Stimulated activated CD4-positive, alpha-beta T cell treated with anti-CD3 and anti-CD28 coated beads, Interleukin-12 subunit alpha, Interleukin-12 subunit beta, amount 100 ng/mL, for 24 hours (primary cell): ENCODE data around the gene SLC4A8.
"Not testable (repeated sequence)": the region's sequence is repeated elsewhere in the genome, so short reads cannot be mapped to it uniquely, and the experiment has no call there.

Experiments used
- DNase-seq, 2 experiments: peaks; one replicate each; pipeline ENCODE4 v3.0.0-alpha.2; 2020; ENCODE audit warnings: low read depth in 2 of 2

SLC4A8 gene

DNA sequence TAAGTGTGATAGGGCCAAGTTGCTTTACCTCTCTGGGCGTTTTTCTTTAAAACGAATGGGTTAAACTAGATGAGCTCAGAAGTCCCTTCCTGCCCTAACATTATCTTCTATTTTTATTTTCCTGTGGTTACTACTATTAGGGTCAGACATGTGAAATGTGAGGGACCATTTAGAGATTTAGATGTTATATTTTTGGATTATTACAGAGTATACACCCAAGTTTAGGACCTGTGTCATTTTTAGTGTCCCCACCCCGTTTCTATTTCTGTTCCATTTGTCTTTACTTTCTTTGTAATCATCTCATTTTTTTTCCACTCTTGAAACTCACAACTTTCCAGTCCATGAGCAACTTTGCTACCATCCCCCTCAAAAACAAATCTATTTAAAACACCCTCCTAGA is 56.3 kb downstream of the SLC4A8 start:
- no peak for DNase-seq

- peak in 1 of 2 experiments; percentile 4 for DNase-seq
Measured at GRCh38 chr12:51482929-51483697, 58.5 kb downstream of the SLC4A8 start.

DNA sequence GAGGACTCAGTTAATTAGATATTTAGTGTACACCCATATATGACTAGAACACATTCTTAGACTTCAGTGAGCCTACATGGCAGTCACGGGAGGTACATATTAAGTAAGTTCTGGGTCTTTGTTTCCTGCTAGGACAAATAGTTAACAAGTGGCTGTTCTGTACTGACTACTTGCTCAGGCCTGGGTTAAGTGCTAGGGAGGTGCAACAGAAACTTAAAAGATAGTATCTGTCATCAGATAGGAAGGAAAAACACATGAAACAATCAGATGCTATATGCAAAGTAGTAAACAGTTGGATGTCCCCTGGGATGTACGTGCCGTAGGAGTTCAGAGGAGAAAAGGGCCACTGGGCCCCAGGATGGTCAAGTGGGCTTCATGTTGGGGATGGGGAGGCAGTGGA is 59.5 kb downstream of the SLC4A8 start:
- no peak for DNase-seq

DNA sequence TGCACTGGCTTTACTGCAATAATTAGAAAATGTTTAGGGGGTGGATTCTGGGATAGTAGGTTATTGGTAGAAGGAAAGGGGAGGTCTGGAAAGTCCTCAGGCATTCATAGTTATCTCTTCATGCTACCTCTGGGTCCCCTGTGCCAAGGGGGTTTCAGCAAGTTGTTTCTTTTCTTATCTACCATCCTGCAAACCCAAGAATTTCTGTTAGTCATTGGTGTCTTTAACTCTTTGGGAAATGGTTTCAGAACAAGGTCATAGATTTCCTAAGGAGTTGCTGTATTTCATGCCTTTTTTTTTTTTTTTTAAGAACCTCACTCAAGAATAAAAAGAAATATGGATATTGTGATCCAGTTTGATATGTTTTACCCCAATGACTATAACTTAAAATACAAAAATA is 63.6 kb downstream of the SLC4A8 start:
- DNase-seq = no peak

DNA sequence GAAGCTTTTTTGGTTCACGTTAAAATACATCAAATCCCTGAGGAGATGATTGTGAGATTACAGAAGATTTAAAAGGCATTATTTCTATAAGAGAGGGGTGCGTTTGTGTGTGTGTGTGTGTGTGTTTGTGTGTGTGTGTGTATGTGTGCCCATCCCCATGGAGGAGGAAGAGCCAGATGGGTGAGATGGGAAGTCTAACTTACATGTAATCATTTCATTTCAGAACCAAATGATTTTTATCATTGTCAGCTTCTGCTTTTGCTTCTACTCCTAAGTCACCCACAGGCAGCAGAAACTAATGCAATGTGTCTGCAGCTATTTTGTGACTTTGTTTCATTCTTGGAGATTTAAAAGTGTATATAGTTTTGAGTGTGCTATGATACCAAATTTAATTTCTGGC is 68.7 kb downstream of the SLC4A8 start:
- no peak for DNase-seq

DNA sequence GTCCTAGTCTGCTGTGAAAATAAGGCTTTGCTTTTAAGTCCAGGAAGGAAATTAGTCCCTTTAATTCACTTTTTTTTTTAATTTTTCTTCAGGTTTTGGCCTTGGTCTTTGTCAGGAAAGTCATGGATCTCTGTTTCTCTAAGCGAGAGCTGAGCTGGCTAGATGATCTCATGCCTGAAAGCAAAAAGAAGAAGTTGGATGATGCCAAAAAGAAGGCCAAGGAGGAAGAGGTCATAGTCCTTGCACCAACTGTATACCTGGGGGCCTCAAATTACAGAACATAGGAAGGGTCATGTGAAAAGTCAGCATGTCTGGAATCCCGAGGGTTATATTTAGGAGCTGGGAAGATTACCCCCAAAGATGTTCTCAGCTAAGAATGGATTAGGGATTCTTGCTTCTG is 72.3 kb downstream of the SLC4A8 start:
- DNase-seq = no peak

DNA sequence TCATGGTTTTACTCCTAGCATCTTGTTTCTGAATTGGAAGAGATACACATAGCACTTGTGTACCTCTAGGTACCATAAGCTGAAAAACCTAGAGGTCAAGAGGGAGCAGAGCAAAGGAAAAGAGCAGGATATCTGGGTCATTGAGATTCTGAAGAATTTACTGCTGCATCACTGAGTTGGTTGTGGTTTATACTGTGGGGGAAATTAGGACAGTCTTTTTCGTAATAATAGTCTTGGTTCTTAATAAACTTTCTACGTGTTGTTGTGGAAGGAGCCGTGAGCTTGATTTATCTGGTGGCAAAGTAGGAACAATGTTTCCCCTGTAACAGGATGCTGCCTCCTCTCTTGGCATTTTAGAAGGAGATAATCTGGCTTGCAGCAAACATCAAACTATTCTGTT is 80.2 kb downstream of the SLC4A8 start:
- DNase-seq = no peak

DNA sequence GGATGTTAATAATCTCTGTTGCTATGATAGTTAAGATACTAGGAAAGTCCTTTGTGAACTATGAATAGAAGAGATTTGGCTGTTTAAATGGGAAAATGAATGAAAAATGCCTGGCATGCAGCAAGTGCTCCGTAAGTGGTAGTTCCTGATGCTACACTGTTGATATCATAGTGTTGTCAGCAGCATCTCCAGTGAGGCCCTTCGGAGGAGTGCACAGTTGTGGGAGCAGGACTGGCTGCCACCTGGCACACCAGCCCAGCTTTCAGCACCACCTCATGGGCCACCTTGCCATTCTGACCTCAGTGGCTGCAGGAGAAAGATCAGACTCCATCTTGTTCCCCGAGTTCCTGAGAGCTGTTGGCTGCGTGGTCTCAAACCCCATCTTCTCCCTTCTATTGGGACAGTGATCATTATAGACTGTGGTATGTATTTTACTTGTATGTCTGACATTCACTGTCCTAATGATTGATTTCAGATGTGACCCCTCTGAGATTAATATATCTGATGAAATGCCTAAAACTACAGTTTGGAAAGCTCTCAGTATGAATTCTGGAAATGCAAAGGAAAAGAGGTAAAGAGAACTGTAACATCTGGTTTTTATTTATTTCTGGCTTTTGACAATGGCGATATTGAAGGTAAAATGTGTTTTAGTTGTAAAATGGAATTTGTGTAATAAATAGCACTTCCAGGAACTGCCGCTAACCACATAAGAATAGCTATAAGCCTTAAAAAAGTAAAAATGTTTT is 80.9 kb downstream of the SLC4A8 start:
- no peak for DNase-seq

DNA sequence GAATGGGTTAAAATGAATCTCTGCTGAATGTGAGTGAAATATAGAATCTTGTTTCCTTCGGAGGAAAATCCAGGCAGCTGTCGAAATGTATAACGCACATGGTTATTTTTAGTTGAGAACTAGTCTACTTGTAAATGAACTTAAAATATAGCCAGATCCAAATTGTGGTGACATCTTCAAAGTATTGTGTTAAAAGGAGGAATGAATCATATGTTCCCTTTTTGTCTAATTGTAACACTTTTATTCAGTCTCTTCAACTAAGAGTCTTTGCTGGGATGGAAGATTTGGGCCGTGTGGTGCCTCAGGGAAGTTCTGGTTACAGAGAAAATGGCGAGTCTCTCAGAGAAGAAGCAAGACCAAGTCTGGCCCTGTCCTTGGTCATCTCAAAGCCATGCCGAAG is 82.5 kb downstream of the SLC4A8 start:
- DNase-seq = no peak

DNA sequence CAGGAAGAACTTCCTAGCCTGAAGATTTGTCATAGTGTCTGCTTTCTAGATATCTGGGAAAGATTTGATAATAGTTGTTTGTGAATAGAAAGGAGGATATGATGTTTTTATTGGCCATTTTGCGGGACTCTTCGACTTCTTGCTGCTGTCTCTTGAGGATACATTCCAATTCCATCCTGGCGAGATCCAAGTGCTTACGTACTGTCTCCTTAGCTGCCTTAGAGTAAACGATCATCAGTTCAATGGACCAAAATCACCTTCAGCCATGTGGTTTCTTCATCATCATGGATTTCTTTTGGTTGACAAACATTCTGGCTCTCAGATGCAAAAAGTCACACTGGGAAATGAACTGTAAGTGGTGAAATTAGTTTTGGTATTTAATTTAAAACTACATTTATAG is 83.7 kb downstream of the SLC4A8 start:
- no peak for DNase-seq

DNA sequence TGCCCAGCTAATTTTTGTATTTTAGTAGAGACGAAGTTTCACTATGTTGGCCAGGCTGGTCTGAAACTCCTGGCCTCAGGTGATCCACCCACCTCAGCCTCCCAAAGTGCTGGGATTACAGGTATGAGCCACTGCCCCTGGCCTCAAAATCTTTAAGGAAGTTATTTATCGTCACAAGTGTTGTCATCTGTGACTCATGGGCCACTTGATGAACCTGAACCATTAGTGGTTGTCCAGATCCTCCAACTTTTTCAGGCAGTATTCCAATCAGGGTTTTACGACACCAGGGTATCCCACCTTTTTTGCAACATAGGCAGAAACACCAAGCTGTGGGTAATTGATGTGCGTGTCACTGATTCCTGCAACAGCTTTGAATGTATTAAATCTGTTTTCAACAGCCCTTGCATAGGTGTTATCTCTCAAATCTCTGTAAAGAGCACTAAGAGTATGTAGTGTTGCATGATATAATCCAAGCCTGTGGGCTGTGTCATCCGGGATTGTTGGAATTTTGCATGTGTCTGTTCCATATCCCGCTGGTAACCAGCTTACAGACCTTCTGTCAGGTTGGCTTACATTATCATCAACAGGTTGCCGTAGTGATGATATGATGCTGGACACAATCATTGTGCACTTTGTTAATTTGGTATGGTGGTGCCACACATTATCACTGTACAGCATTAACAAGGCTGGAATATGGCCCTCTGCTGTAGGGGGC is 87.1 kb downstream of the SLC4A8 start:
- DNase-seq = no peak

DNA sequence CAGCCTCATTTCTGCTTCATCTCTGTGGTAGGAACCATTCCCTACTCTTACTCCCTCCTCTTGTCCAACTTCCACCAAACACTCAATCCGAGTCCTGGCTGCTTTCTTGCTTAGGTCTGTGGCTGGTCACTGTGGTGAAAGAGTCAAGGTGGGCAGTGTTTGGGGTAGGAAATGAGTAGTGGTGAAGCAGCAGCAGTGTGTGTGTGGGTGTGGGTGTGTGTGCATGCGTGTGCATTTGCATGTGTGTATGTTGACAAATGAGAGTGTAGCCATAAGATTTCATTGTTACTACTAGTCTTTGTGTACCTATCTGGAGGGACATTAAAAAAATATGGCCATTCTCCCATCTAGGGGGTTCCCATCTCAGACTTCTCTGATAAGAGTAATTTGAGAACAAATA is 87.8 kb downstream of the SLC4A8 start:
- no peak for DNase-seq

- not testable (repeated sequence) for DNase-seq
Measured at GRCh38 chr12:51515037-51515436, 90.4 kb downstream of the SLC4A8 start.

GRCh38 chr12:51517316-51517715 is 92.7 kb downstream of the SLC4A8 start:
- DNase-seq = no peak

GRCh38 chr12:51517800-51518199 is 93.2 kb downstream of the SLC4A8 start:
- DNase-seq = no peak

DNA sequence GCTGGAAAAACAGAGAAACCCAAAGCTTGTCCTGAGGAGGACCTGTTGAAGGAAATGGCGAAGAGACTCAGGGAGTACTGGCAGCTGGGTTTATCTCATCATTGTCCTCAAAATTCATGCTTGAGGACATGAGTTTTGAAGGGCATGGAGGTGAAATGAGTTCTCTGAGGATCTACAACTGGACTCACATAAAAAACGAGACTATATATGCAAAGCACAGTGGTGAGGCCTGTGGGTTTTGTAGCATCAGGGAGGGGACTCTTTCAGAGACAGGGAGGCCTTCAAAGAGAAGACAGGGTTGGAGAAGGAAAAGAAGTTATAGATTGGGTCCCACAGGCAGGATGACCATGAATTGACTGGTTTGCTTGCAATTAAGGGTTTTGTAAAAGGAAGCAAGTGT is 95.1 kb downstream of the SLC4A8 start:
- DNase-seq = no peak

- DNase-seq = no peak
Measured at GRCh38 chr12:51520576-51521325, 96.1 kb downstream of the SLC4A8 start.

GRCh38 chr12:51521554-51522276 is 97.1 kb downstream of the SLC4A8 start:
- no peak for DNase-seq

GRCh38 chr12:51522696-51523095 is 98.1 kb downstream of the SLC4A8 start:
- no peak for DNase-seq

GRCh38 chr12:51524386-51524901 is 99.8 kb downstream of the SLC4A8 start:
- no peak for DNase-seq

DNA sequence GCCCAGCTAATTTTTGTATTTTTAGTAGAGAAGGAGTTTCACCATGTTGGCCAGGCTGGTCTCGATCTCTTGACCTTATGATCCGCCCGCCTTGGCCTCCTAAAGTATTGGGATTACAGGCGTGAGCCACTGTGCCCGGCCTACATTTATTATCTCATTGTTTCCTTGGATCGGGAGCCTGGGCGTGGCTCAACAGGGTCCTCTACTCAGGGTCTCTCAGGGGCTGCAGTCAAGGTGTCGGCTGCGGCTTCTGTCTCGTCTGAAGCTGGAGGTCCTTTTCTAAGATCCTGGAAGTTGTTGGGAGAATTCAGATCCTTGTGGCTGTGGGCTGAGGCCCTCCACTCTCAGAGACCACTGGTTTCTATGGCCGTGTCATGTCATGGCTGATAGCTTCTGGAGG is 100.9 kb downstream of the SLC4A8 start:
- DNase-seq = no peak
